Left lung (tissue), 10 donors: ENCODE data around the gene PPIL1. TPM values are rescaled to one million over a fixed set of nuclear protein-coding genes. Genes with fewer than 3 reads are reported as not detected.

Experiments used
- ATAC-seq: fragments of 200-7000 bp; cut with Tn5 transposase; one replicate; pipeline ENCODE4 v1.9.1; 2020; ENCODE audit warnings: moderate library complexity
- DNase-seq, 4 donors: peaks; one replicate each; pipeline ENCODE4 v3.0.0-alpha.2; 2013 to 2020
- H3K27ac ChIP-seq, 2 donors: fragments of 200-600 bp; sonication (generic) in 1 of 2; one replicate each; pipeline versions ENCODE4 v1.5.0 to v1.8.0; 2020 to 2021
- H3K27me3 ChIP-seq, 2 donors: fragments of 200-600 bp; sonication (generic) in 1 of 2; one replicate each; pipeline versions ENCODE4 v1.5.0 to v1.8.0; 2020 to 2021
- H3K36me3 ChIP-seq, 2 donors: fragments of 200-600 bp; sonication (generic) in 1 of 2; one replicate each; pipeline versions ENCODE4 v1.5.0 to v1.8.0; 2020 to 2021
- H3K4me1 ChIP-seq, 2 donors: fragments of 200-600 bp; one replicate each; pipeline ENCODE4 v1.8.0; 2021
- H3K4me3 ChIP-seq, 2 donors: fragments of 200-600 bp; sonication (generic) in 1 of 2; one replicate each; pipeline versions ENCODE4 v1.5.0 to v1.8.0; 2020 to 2021; ENCODE audit warnings: mild to moderate bottlenecking in 1 of 2
- H3K9me3 ChIP-seq, 2 donors: fragments of 200-600 bp; sonication (generic) in 1 of 2; one replicate each; pipeline versions ENCODE4 v1.5.0 to v1.8.0; 2020 to 2021
- intact Hi-C, 2 donors: fragments of 100-400 bp; cut with DNase I; formaldehyde crosslinking; loops; one replicate each; pipeline versions ENCODE4 v1.11.2 to v1.14.2; 2022
- polyA plus RNA-seq, 6 donors: library from polyadenylated mRNA; unstranded; fragments of 120-200 nt; gene quantifications; one replicate each; pipeline ENCODE4 v1.2.1, GENCODE V29; 2013; ENCODE audit not compliant: insufficient read length in 6 of 6
- total RNA-seq, 2 donors: library from RNA; stranded (reverse); fragmentation: NEBNext Ultra II Directional; extraction: Animal tissue kit (Norgen Biotek cat#: 25700); gene quantifications; one replicate each; pipeline ENCODE4 v1.2.1, GENCODE V29; 2021
- TF ChIP-seq, protein P1 (sequence below), 2 donors: fragments of 200-600 bp; sonication (generic) in 1 of 2; IDR thresholded peaks; one replicate each; pipeline versions ENCODE4 v1.5.0 to v1.8.0; 2021; ENCODE audit warnings: antibody characterized with exemption in 2 of 2
- donor health status: DM: no; HTN: yes; CAD: no.
- donor health status: DM: no; HTN: no; CAD: no.

Gene PPIL1
- total and polyA plus RNA-seq, 8 donors, result 19.6 to 45.3 (median 34.5) TPM

- TF ChIP-seq, protein P1, sequence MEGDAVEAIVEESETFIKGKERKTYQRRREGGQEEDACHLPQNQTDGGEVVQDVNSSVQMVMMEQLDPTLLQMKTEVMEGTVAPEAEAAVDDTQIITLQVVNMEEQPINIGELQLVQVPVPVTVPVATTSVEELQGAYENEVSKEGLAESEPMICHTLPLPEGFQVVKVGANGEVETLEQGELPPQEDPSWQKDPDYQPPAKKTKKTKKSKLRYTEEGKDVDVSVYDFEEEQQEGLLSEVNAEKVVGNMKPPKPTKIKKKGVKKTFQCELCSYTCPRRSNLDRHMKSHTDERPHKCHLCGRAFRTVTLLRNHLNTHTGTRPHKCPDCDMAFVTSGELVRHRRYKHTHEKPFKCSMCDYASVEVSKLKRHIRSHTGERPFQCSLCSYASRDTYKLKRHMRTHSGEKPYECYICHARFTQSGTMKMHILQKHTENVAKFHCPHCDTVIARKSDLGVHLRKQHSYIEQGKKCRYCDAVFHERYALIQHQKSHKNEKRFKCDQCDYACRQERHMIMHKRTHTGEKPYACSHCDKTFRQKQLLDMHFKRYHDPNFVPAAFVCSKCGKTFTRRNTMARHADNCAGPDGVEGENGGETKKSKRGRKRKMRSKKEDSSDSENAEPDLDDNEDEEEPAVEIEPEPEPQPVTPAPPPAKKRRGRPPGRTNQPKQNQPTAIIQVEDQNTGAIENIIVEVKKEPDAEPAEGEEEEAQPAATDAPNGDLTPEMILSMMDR (IDR thresholded peaks at IDR 0.05), result no peak
- Histone ChIP-seq H3K27ac (peak overlapping the region; percentile 38 to 88), H3K36me3 (peaks cover 0 to 97% of the 10 kb centered on the region in 2 donors), H3K4me3 (no peak overlapping the region), H3K4me1 (peaks cover 26 to 27% of the 10 kb centered on the region in 2 donors), H3K9me3 (no peaks in the 10 kb centered on the region), H3K27me3 (no peaks in the 10 kb centered on the region)
- peak in 1 of 4 donors; percentile 50 for DNase-seq
- intact Hi-C loops, result no loop called here
- peak; percentile 64 for ATAC-seq
Measured at GRCh38 chr6:36917541-36918193, 43.1 kb upstream of the PPIL1 start.

GRCh38 chr6:36916126-36916525 is 41.5 kb upstream of the PPIL1 start:
- H3K4me1 ChIP-seq, result peaks cover 30 to 37% of the 10 kb centered on the region in 2 donors
- H3K27ac ChIP-seq, result peak overlapping the region in 1 of 2 donors; percentile 88

GRCh38 chr6:36915599-36915998 is 41.0 kb upstream of the PPIL1 start:
- DNase-seq, result no peak
- no peak for ATAC-seq
- H3K27me3 ChIP-seq, result no peaks in the 10 kb centered on the region
- intact Hi-C loops, result no loop called here
- H3K9me3 ChIP-seq, result no peaks in the 10 kb centered on the region
- TF ChIP-seq, protein P1 (IDR thresholded peaks at IDR 0.05), result no peak
- no peak overlapping the region for H3K4me3 ChIP-seq
- peaks cover 0 to 90% of the 10 kb centered on the region in 2 donors for H3K36me3 ChIP-seq
- peaks cover 30 to 37% of the 10 kb centered on the region in 2 donors for H3K4me1 ChIP-seq
- H3K27ac ChIP-seq, result no peak overlapping the region

More at GRCh38 chr6:36916126-36916525, 41.5 kb upstream of the PPIL1 start:
- H3K9me3 ChIP-seq, result no peaks in the 10 kb centered on the region
- TF ChIP-seq, protein P1 (IDR thresholded peaks at IDR 0.05), result no peak
- peak; percentile 20 for ATAC-seq
- H3K36me3 ChIP-seq, result peaks cover 0 to 91% of the 10 kb centered on the region in 2 donors
- H3K4me3 ChIP-seq, result no peak overlapping the region
- intact Hi-C loops, result no loop called here
- peak in 1 of 4 donors; percentile 59 for DNase-seq
- no peaks in the 10 kb centered on the region for H3K27me3 ChIP-seq

DNA sequence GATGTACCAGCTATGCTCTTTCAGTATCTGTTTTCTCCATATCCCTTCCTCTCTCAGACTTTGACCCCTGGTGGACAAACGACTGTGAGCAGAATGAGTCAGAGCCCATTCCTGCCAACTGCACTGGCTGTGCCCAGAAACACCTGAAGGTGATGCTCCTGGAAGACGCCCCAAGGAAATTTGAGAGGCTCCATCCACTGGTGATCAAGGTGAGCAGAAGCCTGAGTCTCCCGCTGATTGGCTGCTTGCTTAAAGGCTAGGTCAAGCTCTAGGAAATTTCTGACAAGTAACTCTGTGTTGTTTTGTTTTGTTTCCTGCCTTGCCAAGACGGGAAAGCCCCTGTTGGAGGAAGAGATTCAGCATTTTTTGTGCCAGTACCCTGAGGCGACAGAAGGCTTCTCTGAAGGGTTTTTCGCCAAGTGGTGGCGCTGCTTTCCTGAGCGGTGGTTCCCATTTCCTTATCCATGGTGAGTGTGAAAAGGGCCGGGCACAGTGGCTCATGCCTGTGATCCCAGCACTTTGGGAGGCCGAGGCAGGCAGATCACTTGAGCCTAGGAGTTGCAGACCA is 39.7 kb upstream of the PPIL1 start:
- no peak for DNase-seq
- peak; percentile 16 for ATAC-seq
- Histone ChIP-seq H3K27ac (no peak overlapping the region), H3K4me1 (peaks cover 26 to 28% of the 10 kb centered on the region in 2 donors), H3K4me3 (no peak overlapping the region), H3K27me3 (no peaks in the 10 kb centered on the region), H3K36me3 (peaks cover 0 to 83% of the 10 kb centered on the region in 2 donors), H3K9me3 (no peaks in the 10 kb centered on the region)
- intact Hi-C loops, result no loop called here
- TF ChIP-seq, protein P1 (IDR thresholded peaks at IDR 0.05), result no peak

DNA sequence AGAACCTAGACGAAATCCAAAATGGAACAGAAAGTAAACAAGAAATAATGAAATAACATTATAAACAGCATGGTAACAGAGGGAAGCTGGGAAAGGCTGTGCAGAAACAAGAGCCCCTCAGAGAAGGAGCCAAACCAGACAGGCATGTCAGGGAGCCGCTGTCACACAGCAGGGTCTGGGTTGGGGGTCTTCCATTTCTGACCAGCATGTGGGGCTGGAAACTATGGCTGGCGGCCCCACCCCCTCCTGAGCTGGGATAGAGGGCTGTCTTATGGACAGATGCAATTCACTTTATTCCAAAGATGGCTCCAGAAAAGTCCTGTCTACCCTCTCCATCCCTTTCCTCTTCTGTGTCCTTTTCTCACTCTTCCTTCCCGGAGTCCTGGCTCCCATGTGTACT is 38.5 kb upstream of the PPIL1 start:
- Histone ChIP-seq H3K36me3 (peaks cover 0 to 77% of the 10 kb centered on the region in 2 donors), H3K27ac (no peak overlapping the region), H3K4me1 (peaks cover 18 to 27% of the 10 kb centered on the region in 2 donors), H3K4me3 (no peak overlapping the region), H3K27me3 (no peaks in the 10 kb centered on the region), H3K9me3 (no peaks in the 10 kb centered on the region)
- no peak for DNase-seq
- intact Hi-C loops, result no loop called here
- TF ChIP-seq, protein P1 (IDR thresholded peaks at IDR 0.05), result no peak
- no peak for ATAC-seq
